ENCODE results near the gene GTPBP8.

DNA sequence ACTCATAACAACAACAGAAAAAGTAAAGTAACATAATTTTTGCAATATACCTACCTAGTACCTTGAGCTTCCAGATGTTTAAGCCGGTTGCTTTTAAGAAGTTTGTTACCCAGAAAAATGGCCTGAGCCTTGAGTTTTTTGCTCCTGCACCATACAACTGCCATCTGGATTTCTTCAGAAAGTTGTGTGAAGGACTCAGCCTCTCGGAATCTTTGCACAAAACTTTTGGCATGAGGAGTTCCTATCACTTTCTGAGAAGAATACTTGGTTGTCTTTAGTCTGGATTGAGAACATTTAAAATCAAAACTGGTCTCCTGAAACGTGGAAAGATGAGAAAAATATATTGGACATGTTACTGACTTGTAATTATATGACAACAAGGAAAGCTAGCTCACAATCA is 17.3 kb downstream of the GTPBP8 start:
- TF ChIP-seq, protein P1, sequence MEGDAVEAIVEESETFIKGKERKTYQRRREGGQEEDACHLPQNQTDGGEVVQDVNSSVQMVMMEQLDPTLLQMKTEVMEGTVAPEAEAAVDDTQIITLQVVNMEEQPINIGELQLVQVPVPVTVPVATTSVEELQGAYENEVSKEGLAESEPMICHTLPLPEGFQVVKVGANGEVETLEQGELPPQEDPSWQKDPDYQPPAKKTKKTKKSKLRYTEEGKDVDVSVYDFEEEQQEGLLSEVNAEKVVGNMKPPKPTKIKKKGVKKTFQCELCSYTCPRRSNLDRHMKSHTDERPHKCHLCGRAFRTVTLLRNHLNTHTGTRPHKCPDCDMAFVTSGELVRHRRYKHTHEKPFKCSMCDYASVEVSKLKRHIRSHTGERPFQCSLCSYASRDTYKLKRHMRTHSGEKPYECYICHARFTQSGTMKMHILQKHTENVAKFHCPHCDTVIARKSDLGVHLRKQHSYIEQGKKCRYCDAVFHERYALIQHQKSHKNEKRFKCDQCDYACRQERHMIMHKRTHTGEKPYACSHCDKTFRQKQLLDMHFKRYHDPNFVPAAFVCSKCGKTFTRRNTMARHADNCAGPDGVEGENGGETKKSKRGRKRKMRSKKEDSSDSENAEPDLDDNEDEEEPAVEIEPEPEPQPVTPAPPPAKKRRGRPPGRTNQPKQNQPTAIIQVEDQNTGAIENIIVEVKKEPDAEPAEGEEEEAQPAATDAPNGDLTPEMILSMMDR (IDR thresholded peaks at IDR 0.05), result no peak
- no peak for TF ChIP-seq POLR2A (IDR thresholded peaks at IDR 0.05)
- no peak for TF ChIP-seq POLR2AphosphoS5 (IDR thresholded peaks at IDR 0.05)

All from prostate gland (tissue), 2 donors.